ENCODE measurements around the gene OSBPL9. TPM values are rescaled to one million over a fixed set of nuclear protein-coding genes. Genes with fewer than 3 reads are reported as not detected.

Gene OSBPL9
- total and polyA plus RNA-seq, 2 donors (not counting 1 experiment from before 2014, with no cell fraction given) = 23.1 to 59.6 TPM

- Histone ChIP-seq H3K4me3 (ENCODE audit: control extremely low read depth in 1 of 5, extremely low read depth in 1 of 5, insufficient read depth in 1 of 5, low read depth in 2 of 5, low read length in 4 of 5) (no peak overlapping the region), H3K4me1 (ENCODE audit: control insufficient read depth in 2 of 2, insufficient read depth in 2 of 2, low read length in 2 of 2) (no peaks in the 10 kb centered on the region), H3K27me3 (replicated peaks in 1 of 4; ENCODE audit: control extremely low read depth in 1 of 4, control insufficient read depth in 3 of 4, insufficient read depth in 4 of 4, low read length in 3 of 4) (no peaks in the 10 kb centered on the region), H3K36me3 (replicated peaks in 1 of 2; ENCODE audit: control extremely low read depth in 1 of 2, control insufficient read depth in 1 of 2, extremely low read depth in 1 of 2, insufficient read depth in 2 of 2, low read length in 1 of 2) (no peaks in the 10 kb centered on the region), H2AFZ (ENCODE audit: insufficient read depth, low read depth, low read length, poor library complexity, severe bottlenecking) (no peak overlapping the region), H3K27ac (ENCODE audit: low read length in 2 of 2) (no peak overlapping the region), H3K9ac (ENCODE audit: low read length) (no peak overlapping the region), H4K20me1 (ENCODE audit: control insufficient read depth, insufficient read depth, low read length, poor library complexity, severe bottlenecking) (peaks cover 25% of the 10 kb centered on the region), H3K9me3 (ENCODE audit: control extremely low read depth in 1 of 3, control insufficient read depth in 2 of 3, insufficient read depth in 1 of 3, low read length in 2 of 3) (no peaks in the 10 kb centered on the region), H3K4me2 (replicated peaks; ENCODE audit: low read depth, low read length, poor library complexity, severe bottlenecking) (no peak overlapping the region), H3K79me2 (ENCODE audit: control insufficient read depth, insufficient read depth, low read length) (peaks cover 80% of the 10 kb centered on the region)
- no peak overlapping the region for H3K4me3 Mint-ChIP-seq
- no peak overlapping the region for H3K27ac Mint-ChIP-seq
- no CpG with 5 or more reads among the region's 2 CpGs for WGBS (ENCODE audit: insufficient coverage)
- no peak for ATAC-seq (ENCODE audit: low read depth)
- no peak for DNase-seq
- TF ChIP-seq EZH2 (IDR thresholded peaks at IDR 0.05; ENCODE audit: borderline replicate concordance, insufficient read depth, low read depth, low read length, poor library complexity, severe bottlenecking) (no peak), CTCF (IDR thresholded peaks at IDR 0.05) (no peak)
- intact Hi-C loops (cut with micrococcal nuclease) = no loop called here
- H3K9me3 Mint-ChIP-seq (ENCODE audit: insufficient read depth) = no peaks in the 10 kb centered on the region
- H3K27me3 Mint-ChIP-seq = no peaks in the 10 kb centered on the region
- POLR2A ChIA-PET = no interaction called here
- CTCF ChIA-PET = no interaction called here
- H3K4me1 Mint-ChIP-seq = peaks cover 4% of the 10 kb centered on the region
Measured at GRCh38 chr1:51636191-51636590, 19.3 kb downstream of the OSBPL9 start.

- intact Hi-C loops (cut with micrococcal nuclease) = no loop called here
- H3K4me1 Mint-ChIP-seq = peaks cover 4% of the 10 kb centered on the region
- H4K20me1 ChIP-seq (ENCODE audit: control insufficient read depth, insufficient read depth, low read length, poor library complexity, severe bottlenecking) = peaks cover 18% of the 10 kb centered on the region
- no peak for ATAC-seq (ENCODE audit: low read depth)
- H3K4me3 Mint-ChIP-seq = no peak overlapping the region
- no peak overlapping the region for H3K4me3 ChIP-seq (ENCODE audit: control extremely low read depth in 1 of 5, extremely low read depth in 1 of 5, insufficient read depth in 1 of 5, low read depth in 2 of 5, low read length in 4 of 5)
- H3K9me3 Mint-ChIP-seq (ENCODE audit: insufficient read depth) = no peaks in the 10 kb centered on the region
- peaks cover 73% of the 10 kb centered on the region for H3K79me2 ChIP-seq (ENCODE audit: control insufficient read depth, insufficient read depth, low read length)
- DNase-seq = no peak
- CTCF ChIA-PET = no interaction called here
- no peaks in the 10 kb centered on the region for H3K4me1 ChIP-seq (ENCODE audit: control insufficient read depth in 2 of 2, insufficient read depth in 2 of 2, low read length in 2 of 2)
- no peaks in the 10 kb centered on the region for H3K9me3 ChIP-seq (ENCODE audit: control extremely low read depth in 1 of 3, control insufficient read depth in 2 of 3, insufficient read depth in 1 of 3, low read length in 2 of 3)
- H2AFZ ChIP-seq (ENCODE audit: insufficient read depth, low read depth, low read length, poor library complexity, severe bottlenecking) = no peak overlapping the region
- peak overlapping the region; percentile 26 for H3K27ac Mint-ChIP-seq
- H3K27me3 Mint-ChIP-seq = no peaks in the 10 kb centered on the region
- H3K27ac ChIP-seq (ENCODE audit: low read length in 2 of 2) = no peak overlapping the region
- H3K27me3 ChIP-seq (replicated peaks in 1 of 4; ENCODE audit: control extremely low read depth in 1 of 4, control insufficient read depth in 3 of 4, insufficient read depth in 4 of 4, low read length in 3 of 4) = no peaks in the 10 kb centered on the region
- POLR2A ChIA-PET = no interaction called here
- no peak overlapping the region for H3K4me2 ChIP-seq (replicated peaks; ENCODE audit: low read depth, low read length, poor library complexity, severe bottlenecking)
- H3K9ac ChIP-seq (ENCODE audit: low read length) = no peak overlapping the region
- TF ChIP-seq CTCF (IDR thresholded peaks at IDR 0.05) = no peak
- WGBS (ENCODE audit: insufficient coverage) = 94% methylated on average over 3 of the region's 6 CpGs
- H3K36me3 ChIP-seq (replicated peaks in 1 of 2; ENCODE audit: control extremely low read depth in 1 of 2, control insufficient read depth in 1 of 2, extremely low read depth in 1 of 2, insufficient read depth in 2 of 2, low read length in 1 of 2) = no peaks in the 10 kb centered on the region
Measured at GRCh38 chr1:51636764-51637522, 20.1 kb downstream of the OSBPL9 start.

All from B cell (primary cell).